OCI-LY1 (cell line): ENCODE measurements around the gene PCSK2.

ENCODE experiments used
- H2AFZ ChIP-seq: fragments of 200-600 bp; sonication (generic), shearing (Covaris generic); 2 replicates; pipeline ENCODE4 v1.6.0; 2014; ENCODE audit warnings: antibody characterized with exemption, mild to moderate bottlenecking, low read length
- H3F3A ChIP-seq: fragments of 200-600 bp; sonication (generic), shearing (Covaris generic); 2 replicates; pipeline ENCODE4 v1.6.0; 2014; ENCODE audit warnings: mild to moderate bottlenecking, antibody characterized with exemption, low read length, moderate library complexity; ENCODE audit not compliant: insufficient read depth
- H3K27ac ChIP-seq: fragments of 200-600 bp; sonication (generic); 2 replicates; pipeline ENCODE4 v1.5.1; 2014; ENCODE audit warnings: low read length, mixed run types, mild to moderate bottlenecking, low read depth; ENCODE audit not compliant: poor library complexity, severe bottlenecking
- H3K27me3 ChIP-seq: fragments of 200-600 bp; sonication (generic); 2 replicates; pipeline ENCODE4 v1.6.0; 2014; ENCODE audit warnings: antibody characterized with exemption, mild to moderate bottlenecking, low read length, moderate library complexity; ENCODE audit not compliant: insufficient read depth
- H3K36me3 ChIP-seq: fragments of 200-600 bp; sonication (generic); 2 replicates; pipeline ENCODE4 v1.6.1; 2014; ENCODE audit warnings: mild to moderate bottlenecking, antibody characterized with exemption, low read length, moderate library complexity, mixed read lengths; ENCODE audit not compliant: insufficient read depth
- H3K4me1 ChIP-seq: fragments of 200-600 bp; sonication (generic); 2 replicates; pipeline ENCODE4 v1.5.1; 2014; ENCODE audit warnings: mild to moderate bottlenecking, low read length, moderate library complexity; ENCODE audit not compliant: insufficient read depth, severe bottlenecking
- H3K4me2 ChIP-seq: fragments of 200-600 bp; sonication (generic), shearing (Covaris generic); 2 replicates; pipeline ENCODE4 v1.6.1; 2014; ENCODE audit warnings: low read length
- H3K4me3 ChIP-seq: fragments of 200-600 bp; sonication (generic); 2 replicates; pipeline ENCODE4 v1.5.1; 2014; ENCODE audit warnings: low read length, low read depth, mild to moderate bottlenecking, mixed read lengths; ENCODE audit not compliant: poor library complexity, severe bottlenecking
- H3K79me2 ChIP-seq: fragments of 200-600 bp; shearing (Covaris generic); 2 replicates; pipeline ENCODE4 v1.6.1; 2016; ENCODE audit warnings: mixed run types, low read length, mixed read lengths; ENCODE audit not compliant: insufficient read depth
- H3K9ac ChIP-seq: fragments of 200-600 bp; sonication (generic), shearing (Covaris generic); 2 replicates; pipeline ENCODE4 v1.6.1; 2014; ENCODE audit warnings: mild to moderate bottlenecking, low read length, mixed read lengths
- H3K9me2 ChIP-seq: fragments of 200-600 bp; sonication (generic), shearing (Covaris generic); 2 replicates; pipeline ENCODE4 v1.6.1; 2014; ENCODE audit warnings: low read depth, mild to moderate bottlenecking, low read length, mixed read lengths
- H3K9me3 ChIP-seq: fragments of 200-600 bp; shearing (Covaris generic); 2 replicates; pipeline ENCODE4 v1.6.1; 2014; ENCODE audit warnings: low read length, mixed read lengths
- H4K20me1 ChIP-seq: fragments of 200-600 bp; sonication (generic), shearing (Covaris generic); 2 replicates; pipeline ENCODE4 v1.6.0; 2016; ENCODE audit warnings: mild to moderate bottlenecking, low read length; ENCODE audit not compliant: insufficient read depth
- EZH2 ChIP-seq: fragments of 200-600 bp; sonication (generic), shearing (Covaris generic); IDR thresholded peaks from 2 replicates; pipeline ENCODE4 v1.8.0; 2017; ENCODE audit warnings: borderline replicate concordance, mixed run types, mild to moderate bottlenecking, antibody characterized with exemption, low read length, moderate library complexity, mixed read lengths
- TF ChIP-seq, protein P1 (sequence below): fragments of 200-600 bp; sonication (generic), shearing (Covaris generic); IDR thresholded peaks from 2 replicates; pipeline ENCODE4 v1.5.1; 2017; ENCODE audit warnings: mild to moderate bottlenecking, antibody characterized with exemption, low read length, moderate library complexity, mixed read lengths

PCSK2 gene

DNA sequence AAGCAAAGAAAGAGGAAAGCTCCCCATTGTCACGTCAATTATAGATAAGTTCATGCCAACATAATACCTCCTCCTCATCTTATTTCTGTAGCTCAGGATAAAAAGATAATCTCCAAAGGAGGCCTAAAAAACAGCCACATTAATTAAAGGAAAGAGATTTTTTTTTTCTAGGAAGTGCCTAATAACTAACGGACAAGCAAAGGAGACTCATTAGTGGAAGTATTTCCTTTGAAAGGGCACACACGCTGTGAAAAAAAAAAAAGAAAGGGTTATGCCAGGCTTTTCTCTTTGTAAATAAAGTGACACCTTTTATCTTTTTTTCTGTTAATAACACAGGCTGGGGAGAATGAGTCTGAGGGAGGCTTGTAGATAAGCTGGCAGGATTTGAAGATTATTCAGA lies 55.7 kb downstream of the PCSK2 start:
- no peak overlapping the region for H3K4me2 ChIP-seq
- no peaks in the 10 kb centered on the region for H3K9me2 ChIP-seq
- H3K9ac ChIP-seq, result no peak overlapping the region
- no peak overlapping the region for H2AFZ ChIP-seq
- H4K20me1 ChIP-seq, result no peaks in the 10 kb centered on the region
- no peak overlapping the region for H3K27ac ChIP-seq
- H3K79me2 ChIP-seq, result no peaks in the 10 kb centered on the region
- no peaks in the 10 kb centered on the region for H3K4me1 ChIP-seq
- no peaks in the 10 kb centered on the region for H3K36me3 ChIP-seq
- no peaks in the 10 kb centered on the region for H3K9me3 ChIP-seq
- no peaks in the 10 kb centered on the region for H3F3A ChIP-seq
- no peak overlapping the region for H3K4me3 ChIP-seq
- TF ChIP-seq, protein P1, sequence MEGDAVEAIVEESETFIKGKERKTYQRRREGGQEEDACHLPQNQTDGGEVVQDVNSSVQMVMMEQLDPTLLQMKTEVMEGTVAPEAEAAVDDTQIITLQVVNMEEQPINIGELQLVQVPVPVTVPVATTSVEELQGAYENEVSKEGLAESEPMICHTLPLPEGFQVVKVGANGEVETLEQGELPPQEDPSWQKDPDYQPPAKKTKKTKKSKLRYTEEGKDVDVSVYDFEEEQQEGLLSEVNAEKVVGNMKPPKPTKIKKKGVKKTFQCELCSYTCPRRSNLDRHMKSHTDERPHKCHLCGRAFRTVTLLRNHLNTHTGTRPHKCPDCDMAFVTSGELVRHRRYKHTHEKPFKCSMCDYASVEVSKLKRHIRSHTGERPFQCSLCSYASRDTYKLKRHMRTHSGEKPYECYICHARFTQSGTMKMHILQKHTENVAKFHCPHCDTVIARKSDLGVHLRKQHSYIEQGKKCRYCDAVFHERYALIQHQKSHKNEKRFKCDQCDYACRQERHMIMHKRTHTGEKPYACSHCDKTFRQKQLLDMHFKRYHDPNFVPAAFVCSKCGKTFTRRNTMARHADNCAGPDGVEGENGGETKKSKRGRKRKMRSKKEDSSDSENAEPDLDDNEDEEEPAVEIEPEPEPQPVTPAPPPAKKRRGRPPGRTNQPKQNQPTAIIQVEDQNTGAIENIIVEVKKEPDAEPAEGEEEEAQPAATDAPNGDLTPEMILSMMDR, result no peak
- no peak for TF ChIP-seq EZH2
- no peaks in the 10 kb centered on the region for H3K27me3 ChIP-seq

DNA sequence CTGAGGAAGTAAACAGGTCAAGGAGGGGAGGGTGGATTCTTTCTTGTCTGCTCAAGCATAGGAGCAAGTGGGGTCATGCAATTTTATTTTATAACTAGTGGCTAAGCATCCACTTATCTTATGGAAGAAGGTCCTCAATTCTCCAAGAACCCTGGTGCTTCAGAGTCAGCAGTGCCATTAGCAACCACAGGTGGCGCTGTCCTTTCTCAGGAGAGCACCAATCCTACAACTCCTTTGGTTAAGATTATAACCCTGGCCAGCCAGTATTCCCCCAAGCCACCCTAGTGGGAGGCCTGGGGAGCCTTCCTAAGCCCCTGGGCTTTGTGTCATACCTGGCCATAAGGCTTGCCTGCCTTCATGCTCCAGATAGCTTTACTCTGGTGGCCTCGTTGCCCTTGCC lies 60.7 kb downstream of the PCSK2 start:
- Histone ChIP-seq H4K20me1 (no peaks in the 10 kb centered on the region), H3K36me3 (no peaks in the 10 kb centered on the region), H3K79me2 (no peaks in the 10 kb centered on the region), H3K27me3 (no peaks in the 10 kb centered on the region), H3K27ac (no peak overlapping the region), H3K4me3 (no peak overlapping the region), H3K4me1 (no peaks in the 10 kb centered on the region), H2AFZ (no peak overlapping the region), H3F3A (no peaks in the 10 kb centered on the region), H3K4me2 (no peak overlapping the region), H3K9ac (no peak overlapping the region), H3K9me3 (no peaks in the 10 kb centered on the region), H3K9me2 (no peaks in the 10 kb centered on the region)
- TF ChIP-seq EZH2, result no peak
- TF ChIP-seq, protein P1, result peak; percentile 40; the same call in 1 of the 2 replicates

DNA sequence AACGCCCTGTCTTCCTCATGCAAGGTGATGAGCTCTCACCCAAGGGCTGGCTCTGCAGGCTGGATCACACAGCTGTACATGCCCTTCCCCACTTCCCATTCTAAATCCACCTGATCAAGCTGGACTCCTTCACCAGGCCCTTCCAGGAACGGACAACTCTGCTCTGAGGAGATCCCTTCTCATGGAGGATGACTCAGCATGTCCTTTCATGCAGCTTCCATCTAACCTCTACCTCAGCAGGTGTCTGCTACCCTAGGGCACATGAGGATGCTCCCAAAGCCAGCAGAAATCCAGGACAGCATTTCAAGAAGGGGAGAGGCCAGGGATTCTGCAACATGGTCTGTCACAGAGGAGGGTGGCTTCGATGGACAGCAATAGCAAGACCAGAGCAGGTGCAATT lies 61.2 kb downstream of the PCSK2 start:
- Histone ChIP-seq H3K4me2 (no peak overlapping the region), H3K9me2 (no peaks in the 10 kb centered on the region), H3K9me3 (no peaks in the 10 kb centered on the region), H3K9ac (no peak overlapping the region), H3K36me3 (no peaks in the 10 kb centered on the region), H3K27ac (no peak overlapping the region), H3K4me3 (no peak overlapping the region), H3F3A (no peaks in the 10 kb centered on the region), H2AFZ (no peak overlapping the region), H3K79me2 (no peaks in the 10 kb centered on the region), H4K20me1 (no peaks in the 10 kb centered on the region), H3K4me1 (no peaks in the 10 kb centered on the region), H3K27me3 (no peaks in the 10 kb centered on the region)
- TF ChIP-seq, protein P1, result no peak
- TF ChIP-seq EZH2, result no peak
